Measurements from ENCODE around the gene NOSIP.

DNA sequence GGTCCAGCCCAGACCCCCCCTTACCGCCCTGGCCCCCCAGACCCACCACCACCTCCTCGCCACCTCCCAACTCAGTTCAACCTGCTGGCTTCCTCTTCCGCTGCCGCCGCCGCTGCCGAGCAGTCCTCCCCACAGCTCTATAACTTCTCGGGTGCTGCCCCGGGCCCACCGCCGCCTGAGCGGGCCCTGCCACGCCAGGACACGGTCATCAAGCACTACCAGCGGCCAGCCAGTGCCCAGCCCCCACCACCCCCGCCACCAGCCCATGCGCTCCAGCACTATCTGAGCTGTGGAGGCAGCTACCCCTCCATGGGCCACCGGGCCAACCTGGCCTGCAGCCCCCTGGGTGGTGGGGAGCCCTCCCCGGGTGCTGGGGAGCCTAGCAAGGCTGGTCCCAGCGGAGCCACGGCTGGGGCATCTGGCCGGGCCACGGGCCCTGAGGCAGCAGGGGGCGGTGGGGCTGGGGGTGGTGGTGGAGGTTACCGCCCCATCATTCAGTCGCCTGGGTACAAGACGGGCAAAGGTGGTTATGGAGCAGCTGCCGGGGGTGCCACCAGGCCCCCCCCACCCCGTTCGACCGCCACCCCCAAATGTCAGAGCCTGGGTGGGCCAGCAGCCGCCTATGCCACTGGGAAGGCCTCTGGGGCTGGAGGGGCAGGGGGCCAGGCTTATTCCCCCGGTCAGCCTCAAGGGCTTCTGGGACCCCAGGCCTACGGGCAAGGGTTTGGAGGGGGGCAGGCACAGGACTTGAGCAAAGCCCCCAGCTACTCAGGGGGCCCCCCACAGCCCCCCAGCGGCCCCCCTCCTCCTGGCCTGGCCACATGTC lies 14.8 kb upstream of the NOSIP start:
- TF ChIP-seq POLR2AphosphoS5 (IDR thresholded peaks at IDR 0.05; ENCODE audit: borderline replicate concordance, low read depth, low read length) (no peak), EZH2 (IDR thresholded peaks at IDR 0.05) (no peak)

Measured in SK-N-MC (cell line).